D721Med (cell line): ENCODE data around the gene CAP1.
A peak's percentile ranks its signal among the peaks of the same experiment; 100 is the strongest.
"Not testable (repeated sequence)": the region's sequence is repeated elsewhere in the genome, so short reads cannot be mapped to it uniquely, and the experiment has no call there.

Source experiments
- DNase-seq: peaks from one replicate; pipeline ENCODE4 v3.0.0; 2011; ENCODE audit warnings: low spot score; ENCODE audit not compliant: insufficient read length
- FAIRE-seq: peaks from 2 replicates; lab custom pipeline; 2011; peaks lifted over from hg19 to GRCh38; lab: Jason Lieb, UNC
- CTCF ChIP-seq: IDR thresholded peaks from 2 replicates; pipeline ENCODE4 v1.5.1; 2012; ENCODE audit warnings: mild to moderate bottlenecking, control low read depth; ENCODE audit not compliant: insufficient read depth; ENCODE audit errors: missing control alignments

The CAP1 gene

GRCh38 chr1:40032240-40032891 lies 8.2 kb upstream of the CAP1 start:
- no peak for DNase-seq
- no peak for FAIRE-seq
- peak; percentile 83 for TF ChIP-seq CTCF

- no peak for TF ChIP-seq CTCF
- no peak for DNase-seq
- FAIRE-seq: no peak
Observed at GRCh38 chr1:40034869-40035268, 5.7 kb upstream of the CAP1 start.

GRCh38 chr1:40036574-40036973 lies 4.0 kb upstream of the CAP1 start:
- DNase-seq: no peak
- FAIRE-seq: no peak
- no peak for TF ChIP-seq CTCF

- not testable (repeated sequence) for DNase-seq, FAIRE-seq
Observed at GRCh38 chr1:40037254-40037653, 3.3 kb upstream of the CAP1 start.

GRCh38 chr1:40038697-40039096 lies 1.8 kb upstream of the CAP1 start:
- no peak for TF ChIP-seq CTCF
- FAIRE-seq (no peak), DNase-seq (no peak)

GRCh38 chr1:40039245-40039756 lies 1.2 kb upstream of the CAP1 start:
- DNase-seq (no peak), FAIRE-seq (no peak)
- no peak for TF ChIP-seq CTCF

- no peak for TF ChIP-seq CTCF
- FAIRE-seq (no peak), DNase-seq (peak; percentile 30)
Observed at GRCh38 chr1:40039757-40040510, 595 bp upstream of the CAP1 start.
